ENCODE data around the gene NAMPT. TPM values are rescaled to one million over a fixed set of nuclear protein-coding genes. Genes with fewer than 3 reads are reported as not detected.
"Not testable (repeated sequence)": the region's sequence is repeated elsewhere in the genome, so short reads cannot be mapped to it uniquely, and the experiment has no call there.

Gene NAMPT
- polyA plus RNA-seq, 3 donors = 38.4 to 62.5 (median 51.5) TPM

DNA sequence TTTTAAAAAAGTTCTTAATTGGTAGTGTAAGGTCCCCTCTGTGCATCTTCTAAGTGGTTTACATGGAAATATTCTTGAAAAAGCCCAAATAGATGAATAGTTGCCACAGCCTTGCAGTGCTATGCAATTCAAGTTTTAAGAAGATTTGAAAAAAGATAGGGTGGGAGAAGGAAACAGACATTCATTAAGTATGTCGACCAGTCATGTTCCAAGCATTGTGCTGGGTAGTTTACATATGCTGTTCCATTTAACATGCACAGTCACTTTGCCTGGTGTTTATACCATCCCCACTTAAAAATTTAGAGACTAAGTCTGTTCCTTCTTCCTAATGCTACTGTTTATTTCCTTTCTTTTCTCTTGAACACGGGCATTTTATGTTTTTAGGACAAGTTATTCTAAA is 28.1 kb upstream of the NAMPT start:
- no peak for DNase-seq (ENCODE audit: extremely low read depth in 1 of 11, low read depth in 9 of 11, low spot score in 4 of 11)

- no peak for DNase-seq (ENCODE audit: extremely low read depth in 1 of 11, low read depth in 9 of 11, low spot score in 4 of 11)
Measured at GRCh38 chr7:106312099-106312871, 27.5 kb upstream of the NAMPT start.

DNA sequence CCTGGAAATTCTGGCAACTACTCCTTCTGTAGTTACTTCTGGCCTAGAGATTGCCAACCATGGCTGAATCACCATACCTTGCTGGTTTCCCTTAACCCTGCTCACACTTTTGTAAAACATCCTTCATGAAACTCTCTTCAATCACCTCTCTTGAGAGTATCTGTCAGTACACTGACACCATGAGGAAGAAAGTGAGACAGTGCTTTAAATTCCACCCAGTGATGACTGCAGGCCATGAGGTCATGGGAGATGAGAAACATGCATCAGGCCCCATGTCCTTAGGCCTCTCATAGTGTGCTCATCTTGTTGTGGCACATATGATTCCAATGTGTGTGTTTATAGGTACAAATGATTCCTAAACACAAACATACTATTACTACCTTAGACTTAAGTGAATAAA is 24.6 kb upstream of the NAMPT start:
- DNase-seq (ENCODE audit: extremely low read depth in 1 of 11, low read depth in 9 of 11, low spot score in 4 of 11) = no peak

DNA sequence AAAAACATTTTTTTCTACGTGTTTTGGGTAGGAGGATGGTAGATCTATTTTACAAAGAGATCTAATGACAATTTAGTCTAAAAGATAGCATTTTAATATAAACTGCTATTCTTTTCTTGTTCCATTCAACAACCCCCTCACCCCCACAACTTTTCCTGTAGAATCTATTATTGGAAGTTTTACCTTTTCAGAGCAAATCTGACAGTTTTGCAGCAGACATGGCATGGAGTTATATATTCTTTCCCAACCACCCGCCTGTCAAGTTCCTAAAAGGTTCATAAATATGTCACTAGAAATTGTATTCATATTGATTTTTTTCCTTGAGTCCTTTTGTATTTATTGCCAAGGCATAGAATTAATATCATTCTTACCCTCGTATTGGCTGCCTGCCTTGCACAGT is 21.5 kb upstream of the NAMPT start:
- DNase-seq (ENCODE audit: extremely low read depth in 1 of 11, low read depth in 9 of 11, low spot score in 4 of 11) = no peak

- no peak for DNase-seq (ENCODE audit: extremely low read depth in 1 of 11, low read depth in 9 of 11, low spot score in 4 of 11)
Measured at GRCh38 chr7:106305732-106306131, 20.9 kb upstream of the NAMPT start.

DNA sequence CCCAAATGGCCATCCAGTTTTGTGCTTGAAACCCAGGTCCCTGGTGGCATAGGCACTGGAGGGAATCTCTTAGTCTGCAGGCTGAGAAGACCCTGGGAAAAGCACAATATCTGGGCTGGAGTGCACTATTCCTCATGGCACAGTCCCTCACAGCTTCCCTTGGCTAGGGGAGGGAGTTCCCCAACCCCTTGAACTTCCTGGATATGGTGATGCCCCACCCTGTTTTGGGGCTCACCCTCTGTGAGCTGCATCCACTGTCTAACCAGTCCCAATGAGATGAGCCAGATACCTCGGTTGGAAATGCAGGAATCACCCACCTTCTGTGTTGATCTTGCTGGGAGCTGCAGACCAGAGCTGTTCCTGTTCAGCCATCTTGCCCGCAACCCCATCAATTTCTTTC is 19.8 kb upstream of the NAMPT start:
- DNase-seq (ENCODE audit: extremely low read depth in 1 of 11, low read depth in 9 of 11, low spot score in 4 of 11) = no peak

DNA sequence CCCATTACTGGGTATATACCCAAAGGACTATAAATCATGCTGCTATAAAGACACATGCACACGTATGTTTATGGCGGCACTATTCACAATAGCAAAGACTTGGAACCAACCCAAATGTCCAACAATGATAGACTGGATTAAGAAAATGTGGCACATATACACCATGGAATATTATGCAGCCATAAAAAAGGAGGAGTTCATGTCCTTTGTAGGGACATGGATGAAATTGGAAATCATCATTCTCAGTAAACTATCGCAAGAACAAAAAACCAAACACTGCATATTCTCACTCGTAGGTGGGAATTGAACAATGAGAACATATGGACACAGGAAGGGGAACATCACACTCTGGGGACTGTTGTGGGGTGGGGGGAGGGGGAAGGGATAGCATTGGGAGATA is 13.8 kb upstream of the NAMPT start:
- DNase-seq (ENCODE audit: extremely low read depth in 1 of 11, low read depth in 9 of 11, low spot score in 4 of 11) = not testable (repeated sequence)

DNA sequence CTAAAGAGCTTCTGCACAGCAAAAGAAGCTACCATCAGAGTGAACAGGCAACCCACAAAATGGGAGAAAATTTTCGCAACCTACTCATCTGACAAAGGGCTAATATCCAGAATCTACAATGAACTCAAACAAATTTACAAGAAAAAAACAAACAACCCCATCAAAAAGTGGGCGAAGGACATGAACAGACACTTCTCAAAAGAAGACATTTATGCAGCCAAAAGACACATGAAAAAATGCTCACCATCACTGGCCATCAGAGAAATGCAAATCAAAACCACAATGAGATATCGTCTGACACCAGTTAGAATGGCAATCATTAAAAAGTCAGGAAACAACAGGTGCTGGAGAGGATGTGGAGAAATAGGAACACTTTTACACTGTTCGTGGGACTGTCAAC is 13.4 kb upstream of the NAMPT start:
- not testable (repeated sequence) for DNase-seq (ENCODE audit: extremely low read depth in 1 of 11, low read depth in 9 of 11, low spot score in 4 of 11)

DNA sequence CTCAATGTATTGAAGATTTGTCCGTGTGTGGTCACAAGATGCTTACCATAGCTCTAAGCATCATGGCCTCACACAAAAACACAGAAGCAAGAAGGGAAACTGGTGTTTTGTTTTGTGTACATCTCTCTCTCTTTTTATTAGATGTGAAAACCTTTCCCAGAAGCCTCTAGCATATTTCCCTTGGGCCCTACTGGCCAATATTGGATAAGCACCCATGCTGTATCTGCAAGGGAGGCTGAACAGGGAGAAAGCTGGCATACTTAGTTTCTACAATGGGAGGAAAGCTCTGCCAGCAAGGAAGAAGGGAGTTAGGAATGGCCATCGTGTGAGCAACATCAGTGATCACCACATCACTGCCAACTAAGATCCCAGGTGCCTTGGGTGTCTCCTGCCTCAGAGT is 9.6 kb upstream of the NAMPT start:
- DNase-seq (ENCODE audit: extremely low read depth in 1 of 11, low read depth in 9 of 11, low spot score in 4 of 11) = no peak

DNA sequence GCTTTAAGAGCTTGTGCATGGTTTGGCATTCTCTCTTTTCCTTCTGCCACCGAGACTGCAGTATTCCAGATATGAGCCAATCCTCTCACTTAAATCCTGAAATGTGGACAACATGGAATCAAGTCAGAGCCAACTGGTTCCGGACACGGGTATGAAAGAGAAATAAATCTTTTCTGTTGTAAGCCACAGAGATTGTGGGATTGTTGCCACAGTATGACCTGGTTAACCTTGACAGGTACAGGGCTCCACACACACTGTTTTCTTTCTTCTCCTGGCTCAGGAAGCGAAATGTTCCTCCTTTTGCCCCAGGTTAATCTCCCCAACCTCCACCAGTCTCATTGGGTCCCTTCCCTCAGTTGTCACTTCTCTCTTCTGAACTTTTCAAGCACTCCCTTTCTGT is 6.5 kb upstream of the NAMPT start:
- no peak for DNase-seq (ENCODE audit: extremely low read depth in 1 of 11, low read depth in 9 of 11, low spot score in 4 of 11)

DNA sequence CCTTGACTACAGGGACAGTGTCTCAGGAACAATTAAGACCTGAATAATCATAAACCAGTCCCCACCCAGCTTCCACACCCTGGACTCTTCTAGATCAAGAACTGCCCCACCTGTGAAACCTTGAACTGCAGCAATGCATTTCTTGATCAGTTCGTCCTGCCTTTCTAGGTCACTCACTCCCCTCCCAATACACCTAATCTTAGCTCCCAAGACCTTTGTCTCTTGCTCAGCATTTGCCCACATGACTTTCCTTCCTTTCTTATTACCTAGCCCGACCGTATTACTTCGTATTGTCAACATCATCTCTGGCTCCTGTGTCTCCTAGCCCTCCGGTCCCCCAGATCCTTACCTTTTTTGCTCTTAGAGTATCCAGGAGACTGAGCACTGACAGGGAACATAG is 5.5 kb upstream of the NAMPT start:
- DNase-seq (ENCODE audit: extremely low read depth in 1 of 11, low read depth in 9 of 11, low spot score in 4 of 11) = no peak

DNA sequence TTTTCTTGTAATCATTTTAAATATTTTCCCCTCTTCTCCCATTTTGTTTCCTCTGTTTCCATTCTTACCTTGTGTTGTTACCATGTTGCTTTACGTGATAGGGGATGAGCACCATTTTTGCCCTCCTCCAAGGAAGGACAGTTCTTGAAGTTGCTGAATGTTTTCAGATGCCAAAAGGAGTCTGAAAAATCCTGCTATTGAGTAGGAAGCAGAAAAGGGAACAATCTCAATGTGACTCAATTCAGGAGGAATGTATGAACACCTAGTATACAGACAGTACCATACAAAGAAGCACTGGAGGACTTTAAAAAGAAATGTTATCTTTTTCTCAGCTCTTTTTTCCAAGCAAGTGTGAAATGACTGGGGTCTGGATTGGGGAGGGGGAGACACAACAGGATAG is 5.1 kb upstream of the NAMPT start:
- no peak for DNase-seq (ENCODE audit: extremely low read depth in 1 of 11, low read depth in 9 of 11, low spot score in 4 of 11)

DNA sequence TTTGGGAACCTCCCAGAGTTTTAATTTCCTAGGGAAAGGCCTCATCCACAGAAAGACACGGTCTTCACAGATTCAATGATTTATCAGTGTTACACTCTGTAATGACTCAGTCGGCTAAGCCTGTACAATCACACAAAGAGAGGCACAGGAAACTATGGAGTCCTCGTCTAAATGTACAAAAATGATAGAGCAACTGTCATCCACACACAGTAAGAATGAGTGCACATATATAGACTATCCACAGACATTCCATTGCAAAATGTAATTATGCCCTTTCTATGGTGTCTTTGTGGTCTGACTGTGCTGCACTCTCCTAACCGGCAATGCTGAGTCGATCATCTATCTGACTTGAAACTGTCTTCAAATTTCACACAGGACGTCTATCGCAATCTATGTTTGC is 3.5 kb upstream of the NAMPT start:
- no peak for DNase-seq (ENCODE audit: extremely low read depth in 1 of 11, low read depth in 9 of 11, low spot score in 4 of 11)

- DNase-seq (ENCODE audit: extremely low read depth in 1 of 11, low read depth in 9 of 11, low spot score in 4 of 11) = no peak
Measured at GRCh38 chr7:106287786-106288185, 3.0 kb upstream of the NAMPT start.

DNA sequence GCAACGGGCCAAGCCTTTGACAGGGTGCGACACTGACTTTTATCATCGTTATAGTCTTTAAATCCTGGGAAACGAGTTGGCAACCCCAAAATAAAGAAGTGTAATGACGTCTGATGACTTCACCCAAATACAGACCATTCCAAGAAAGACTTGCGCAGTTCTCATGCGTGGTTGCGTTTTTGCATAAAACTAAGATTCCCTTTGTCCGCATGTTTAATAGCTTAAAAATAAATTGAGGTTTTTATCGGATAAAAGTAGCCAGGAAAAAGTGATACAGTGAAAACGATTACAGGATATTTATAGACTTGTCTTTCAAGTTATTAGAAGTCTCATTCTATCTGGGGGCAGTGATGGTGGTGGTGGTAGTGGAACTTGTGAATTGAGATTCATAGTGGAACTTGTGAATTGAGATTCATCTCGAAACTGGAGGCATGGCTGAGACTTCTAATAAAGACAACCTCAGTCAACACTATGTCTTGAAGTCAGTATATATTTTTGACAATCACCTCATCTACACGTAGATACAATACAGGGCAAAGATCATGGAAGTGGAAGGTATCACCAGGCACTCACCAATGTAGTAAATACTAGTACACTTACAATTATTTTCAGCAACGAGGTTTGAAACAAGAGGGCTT is 1.2 kb upstream of the NAMPT start:
- DNase-seq (ENCODE audit: extremely low read depth in 1 of 11, low read depth in 9 of 11, low spot score in 4 of 11) = peak in 4 of 11 donors; percentile 1 to 14 (median 12)

- DNase-seq (ENCODE audit: extremely low read depth in 1 of 11, low read depth in 9 of 11, low spot score in 4 of 11) = peak; percentile 85 to 95 (median 93)
Measured at GRCh38 chr7:106285051-106285854, 470 bp upstream of the NAMPT start.

GRCh38 chr7:106283831-106284713 is 711 bp downstream of the NAMPT start:
- DNase-seq (ENCODE audit: extremely low read depth in 1 of 11, low read depth in 9 of 11, low spot score in 4 of 11) = peak in 9 of 11 donors; percentile 13 to 48 (median 25)

DNA sequence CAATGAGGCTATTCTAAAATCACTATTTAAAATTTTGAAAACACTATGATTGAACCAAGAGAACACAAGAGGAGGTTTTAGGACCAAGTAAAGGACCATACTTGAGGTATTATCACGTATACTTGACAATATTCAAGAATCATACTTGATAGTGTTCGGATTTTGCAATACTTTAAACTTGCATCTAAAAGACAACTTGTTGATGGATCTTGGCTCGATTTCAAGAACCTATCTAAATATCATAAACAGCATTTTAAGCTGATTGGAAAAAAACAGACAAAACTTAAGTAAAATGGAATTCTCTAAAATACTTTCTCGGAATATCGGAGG is 1.3 kb downstream of the NAMPT start:
- no peak for DNase-seq (ENCODE audit: extremely low read depth in 1 of 11, low read depth in 9 of 11, low spot score in 4 of 11)

DNA sequence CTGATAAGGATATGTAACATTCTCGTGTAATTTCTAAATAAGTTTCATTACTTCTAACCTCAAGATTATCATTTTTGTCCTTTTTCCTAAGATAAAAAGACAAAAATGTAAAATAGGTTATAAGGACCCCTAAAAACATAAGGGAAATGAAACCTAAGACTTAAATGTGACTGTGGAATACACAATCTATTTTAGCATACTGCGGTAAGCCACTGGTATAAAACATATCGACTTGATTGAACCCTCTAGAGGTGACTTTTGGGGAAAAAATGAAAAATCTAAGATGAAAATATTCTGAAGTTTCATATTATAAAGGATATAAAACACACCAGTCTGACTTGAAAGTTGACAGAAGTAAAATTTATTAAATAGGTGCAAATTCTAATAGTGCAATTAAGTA is 1.9 kb downstream of the NAMPT start:
- no peak for DNase-seq (ENCODE audit: extremely low read depth in 1 of 11, low read depth in 9 of 11, low spot score in 4 of 11)
